Glomerular endothelial cell (primary cell): Measurements from ENCODE around the gene CUX1. TPM values are rescaled to one million over a fixed set of nuclear protein-coding genes. Genes with fewer than 3 reads are reported as not detected.
"Not testable (repeated sequence)": the region's sequence is repeated elsewhere in the genome, so short reads cannot be mapped to it uniquely, and the experiment has no call there.

ENCODE experiments used
- DNase-seq: peaks from one replicate; pipeline ENCODE4 v3.0.0-alpha.2; 2011; ENCODE audit warnings: low read depth, low spot score; ENCODE audit errors: extremely low read depth
- total RNA-seq: library from RNA; depleted of rRNA; stranded (reverse); fragments of >200 nt; gene quantifications from 2 replicates; pipeline ENCODE4 v1.2.3, GENCODE V29; 2015

Gene CUX1
- total RNA-seq, 1 donor from 2014 or later = 62.0 TPM

GRCh38 chr7:101964680-101965452, 147.4 kb downstream of the CUX1 start:
- DNase-seq = no peak

GRCh38 chr7:101968720-101969466, 151.5 kb downstream of the CUX1 start:
- DNase-seq = no peak

DNA sequence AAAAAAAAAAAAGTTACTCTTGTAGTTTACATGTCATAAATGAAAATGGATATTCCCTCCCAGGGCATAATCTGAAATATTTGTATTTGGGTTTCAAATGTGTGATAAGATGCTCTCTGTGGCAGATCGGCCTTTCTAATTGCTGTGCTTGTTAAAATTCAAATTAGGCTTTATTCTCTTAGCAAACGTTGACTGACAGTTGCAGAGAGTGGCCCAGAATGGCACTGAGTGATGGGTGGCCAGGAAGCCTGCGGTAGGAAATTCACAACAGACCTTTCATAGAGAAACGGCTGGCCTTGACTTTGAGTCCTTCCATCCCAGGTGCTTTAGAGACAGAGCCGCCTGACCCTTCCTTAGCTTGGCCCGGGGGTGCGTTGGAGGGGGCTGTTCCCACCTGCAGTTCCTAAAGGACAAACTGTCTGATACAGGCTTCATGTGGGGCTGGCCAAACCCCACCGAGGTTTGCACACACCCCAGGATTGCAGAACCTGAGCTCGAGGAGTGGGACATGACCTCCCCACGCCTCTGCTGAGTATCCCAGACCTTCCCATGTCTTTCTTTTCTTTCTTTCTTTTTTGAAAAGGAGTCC, 152.7 kb downstream of the CUX1 start:
- no peak for DNase-seq

DNA sequence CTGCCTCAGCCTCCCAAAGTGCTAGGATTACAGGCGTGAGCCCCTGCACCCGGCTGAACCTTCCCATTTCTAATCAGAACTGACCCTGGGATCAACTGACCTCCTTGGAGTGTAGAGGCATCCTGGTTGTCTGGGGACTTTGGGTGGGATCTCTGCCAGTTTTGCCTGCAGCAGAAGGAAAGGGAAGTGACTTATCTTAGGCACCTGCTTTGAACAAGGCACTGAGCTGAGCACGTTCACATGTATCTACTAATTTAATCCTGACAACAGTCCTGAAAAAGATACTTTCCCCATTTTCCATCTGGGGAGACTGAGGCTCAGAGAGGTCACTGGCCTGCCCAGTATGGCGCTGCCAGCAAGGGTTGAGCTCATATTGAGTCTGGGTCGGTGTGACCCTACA, 153.4 kb downstream of the CUX1 start:
- DNase-seq = no peak

GRCh38 chr7:101971457-101971856, 154.0 kb downstream of the CUX1 start:
- no peak for DNase-seq

DNA sequence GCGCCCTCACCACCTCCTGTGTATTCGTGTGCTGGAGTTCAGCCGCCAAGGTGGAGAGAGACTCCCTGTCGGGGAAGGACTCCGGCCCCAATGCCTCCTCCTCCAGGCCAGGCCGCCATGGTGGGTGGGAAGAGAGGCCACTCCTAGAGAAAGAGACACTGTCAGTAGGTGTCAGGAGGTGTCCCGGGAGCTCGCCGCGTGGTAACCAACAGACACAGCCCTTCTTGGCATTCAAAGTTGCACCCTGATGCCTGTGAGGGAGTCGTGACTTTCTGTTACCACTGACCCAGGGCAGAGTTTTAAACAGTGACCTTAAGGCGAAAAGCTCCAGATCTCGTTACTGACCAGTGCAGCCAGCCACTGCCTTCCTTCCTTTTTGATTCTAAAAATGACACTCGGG, 155.2 kb downstream of the CUX1 start:
- DNase-seq = no peak

DNA sequence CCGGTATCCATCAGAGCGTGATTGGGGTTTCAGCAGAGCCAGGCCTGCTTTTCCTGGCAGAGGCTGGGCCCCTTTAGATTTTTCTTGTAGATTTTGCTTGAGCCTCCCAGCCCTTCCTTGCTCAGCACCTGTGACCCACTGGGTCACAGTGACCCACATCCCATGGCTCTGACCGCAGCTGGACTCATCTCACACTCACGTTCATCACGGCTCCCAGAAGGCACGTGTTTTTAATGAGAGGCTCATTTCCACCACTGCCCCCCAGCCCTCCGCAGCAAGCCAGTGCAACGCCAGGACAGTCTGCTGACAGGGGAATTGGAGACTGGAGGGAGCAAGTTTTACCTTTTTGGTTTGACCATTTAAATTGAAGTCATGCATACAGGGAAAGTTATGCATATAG, 155.7 kb downstream of the CUX1 start:
- DNase-seq = no peak

- DNase-seq = no peak
Observed at GRCh38 chr7:101974393-101974792, 157.0 kb downstream of the CUX1 start.

DNA sequence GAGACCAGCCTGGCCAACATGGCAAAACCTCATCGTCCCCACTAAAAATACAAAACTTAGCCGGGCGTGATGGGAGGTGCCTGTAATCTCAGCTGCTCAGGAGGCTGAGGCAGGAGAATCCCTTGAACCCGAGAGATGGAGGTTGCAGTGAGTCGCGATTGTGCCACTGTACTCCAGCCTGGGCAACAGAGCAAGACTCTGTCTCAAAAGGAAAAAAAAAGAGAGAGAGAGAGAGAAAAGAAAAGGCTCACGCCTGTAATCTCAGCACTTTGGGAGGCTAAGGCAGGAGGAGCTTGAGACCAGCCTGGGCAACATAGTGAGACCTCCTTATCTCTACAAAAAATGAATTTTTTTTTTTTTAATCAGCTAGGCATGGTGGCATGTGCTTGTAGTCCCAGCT, 157.6 kb downstream of the CUX1 start:
- no peak for DNase-seq

DNA sequence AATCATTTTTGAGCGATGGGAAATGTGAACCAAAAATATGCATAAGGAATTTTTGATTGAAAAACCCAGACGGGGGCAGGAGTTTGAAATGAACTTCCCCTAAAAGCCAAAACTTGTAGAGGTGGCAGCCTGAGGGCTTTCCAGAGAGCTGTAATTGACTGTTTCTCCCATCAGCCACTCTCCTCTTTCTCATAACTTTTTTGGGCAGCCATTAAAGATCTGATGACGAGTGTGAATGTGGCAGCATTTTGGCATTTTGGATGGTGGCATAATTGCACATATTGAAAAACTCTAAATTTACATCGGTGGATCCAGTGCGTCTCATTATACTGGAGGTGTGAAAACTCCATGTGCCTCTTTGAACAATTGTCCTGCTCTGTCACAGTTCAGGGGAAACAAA, 159.0 kb downstream of the CUX1 start:
- DNase-seq = no peak

DNA sequence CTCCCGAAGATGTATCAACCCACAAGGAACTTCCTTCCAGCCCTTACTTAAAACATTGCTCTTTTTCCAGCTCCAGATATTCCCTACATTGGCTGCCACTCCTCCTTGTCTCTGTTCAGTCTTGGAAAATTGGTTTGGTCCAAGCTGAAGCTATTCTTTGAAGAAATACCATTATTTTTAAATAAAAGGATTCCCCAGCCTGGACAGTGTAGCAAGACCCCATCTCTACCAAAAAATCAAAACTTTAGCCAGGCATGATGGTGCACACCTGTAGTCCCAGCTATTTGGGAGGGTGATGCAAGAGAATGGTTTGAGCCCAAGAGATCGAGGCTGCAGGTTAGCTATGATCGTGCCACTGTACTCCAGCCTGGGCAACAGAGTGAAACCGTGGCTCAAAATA, 159.8 kb downstream of the CUX1 start:
- DNase-seq = no peak

DNA sequence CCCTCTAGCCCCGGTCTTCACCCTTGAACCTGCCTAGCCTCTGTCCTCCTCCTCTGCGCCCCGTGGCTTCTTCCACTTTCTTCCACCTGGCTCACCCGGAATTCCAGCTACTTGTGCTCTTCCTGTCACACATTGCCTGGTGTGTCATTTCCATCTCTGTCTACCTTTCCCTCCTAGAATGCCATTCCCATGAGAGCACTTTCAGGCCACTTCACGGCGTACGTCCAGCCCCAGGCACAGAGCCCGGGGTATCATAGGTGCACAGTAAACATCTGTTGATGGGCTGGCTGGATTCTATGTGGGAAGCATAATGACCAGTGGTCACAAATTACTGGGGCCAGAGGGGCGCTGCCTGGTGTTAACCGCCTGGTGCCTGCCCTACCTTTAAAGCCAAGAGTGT, 161.3 kb downstream of the CUX1 start:
- DNase-seq = no peak

DNA sequence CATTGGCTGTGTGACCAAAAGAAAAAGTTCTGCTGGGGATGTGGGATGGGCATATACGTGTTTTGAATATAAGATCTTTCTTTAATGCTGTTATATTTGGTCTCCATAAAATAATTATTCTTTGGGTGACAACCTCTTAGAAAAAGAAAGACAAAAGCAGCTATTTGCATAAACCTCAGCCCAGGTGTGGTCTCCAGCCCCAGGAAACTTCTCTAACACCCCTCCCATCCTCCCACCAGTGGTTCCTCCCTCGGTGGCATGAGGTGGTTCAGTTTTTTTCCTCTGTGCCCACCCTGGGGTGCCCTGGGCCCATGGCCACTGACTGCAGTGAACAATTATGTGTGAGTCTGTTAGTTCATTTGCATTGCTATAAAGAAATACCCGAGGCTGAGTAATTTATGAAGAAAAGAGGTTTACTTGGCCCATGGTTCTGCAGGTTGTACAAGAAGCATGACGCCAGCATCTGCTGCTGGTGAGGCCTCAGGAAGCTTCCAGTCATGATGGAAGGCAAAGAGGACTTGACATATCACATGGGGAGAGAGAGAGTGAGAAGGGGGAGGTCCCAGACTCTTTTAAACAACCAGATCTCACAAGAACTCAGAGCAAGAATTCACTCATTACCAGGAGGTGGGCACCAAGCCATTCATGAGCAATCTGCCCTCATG, 165.9 kb downstream of the CUX1 start:
- DNase-seq = no peak

DNA sequence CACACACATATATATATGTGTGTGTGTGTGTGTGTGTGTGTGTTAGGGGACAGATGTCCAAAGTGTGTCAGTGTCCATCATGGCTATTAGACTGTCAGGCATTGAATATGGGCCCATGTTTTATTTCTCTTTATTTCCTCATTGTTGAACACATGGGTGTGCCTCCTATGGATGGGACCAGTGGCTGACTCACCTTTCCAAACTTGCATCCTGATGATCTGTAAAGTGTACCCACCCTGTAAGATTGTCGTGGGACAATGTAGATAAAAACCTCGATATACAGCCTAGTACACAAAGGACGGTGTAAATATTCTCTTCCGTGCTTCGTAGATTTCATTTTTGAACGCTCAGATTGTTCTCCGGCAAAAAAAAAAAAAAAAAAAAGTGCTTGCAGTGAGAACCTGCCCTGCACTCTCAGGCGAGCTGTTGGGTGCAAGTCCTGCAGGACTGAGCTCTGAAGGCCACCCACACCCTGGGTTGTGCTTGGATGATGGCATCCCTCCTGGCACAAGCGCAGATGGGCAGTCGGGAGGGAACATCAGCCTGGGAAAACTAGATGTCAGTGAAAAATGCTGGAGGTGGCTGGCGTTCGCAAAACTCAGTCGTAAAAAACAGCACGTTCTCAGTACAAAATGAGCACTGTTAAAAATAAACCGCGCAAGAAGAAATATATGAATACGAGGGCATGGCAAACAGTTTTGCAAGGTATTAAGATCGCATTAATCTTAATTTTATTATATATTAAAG, 166.9 kb downstream of the CUX1 start:
- no peak for DNase-seq

GRCh38 chr7:101985057-101985902, 167.9 kb downstream of the CUX1 start:
- no peak for DNase-seq

GRCh38 chr7:101985903-101986734, 168.7 kb downstream of the CUX1 start:
- no peak for DNase-seq

- DNase-seq = no peak
Observed at GRCh38 chr7:101987494-101987893, 170.1 kb downstream of the CUX1 start.

GRCh38 chr7:101988060-101988459, 170.6 kb downstream of the CUX1 start:
- DNase-seq = not testable (repeated sequence)

- no peak for DNase-seq
Observed at GRCh38 chr7:101988513-101988912, 171.1 kb downstream of the CUX1 start.
